Erythroblast (primary cell): ENCODE data around the gene SYT13.

ENCODE experiments used
- GATA1 ChIP-seq: IDR thresholded peaks from 2 replicates; pipeline ENCODE4 v1.6.1; 2011; ENCODE audit warnings: low read depth, mild to moderate bottlenecking, control low read depth, low read length, moderate library complexity
- POLR2A ChIP-seq: IDR thresholded peaks from 2 replicates; pipeline ENCODE4 v1.6.1; 2011; ENCODE audit warnings: mild to moderate bottlenecking, low read length

- TF ChIP-seq POLR2A (no peak), GATA1 (no peak)
Measured at GRCh38 chr11:45264839-45265515, 21.2 kb downstream of the SYT13 start.
